PC-3 (cell line): ENCODE results near the gene BSG.

Experiments used
- CTCF ChIP-seq: fragments of 300-600 bp; sonication (generic); conservative IDR thresholded peaks from 2 replicates; pipeline ENCODE4 v1.5.1; 2017; ENCODE audit warnings: antibody characterized with exemption, low read depth, mild to moderate bottlenecking, low read length
- EZH2 ChIP-seq: fragments of 300-600 bp; sonication (generic); IDR thresholded peaks from one replicate; pipeline ENCODE4 v1.6.1; 2017; ENCODE audit warnings: antibody characterized with exemption, mild to moderate bottlenecking, low read length; ENCODE audit not compliant: unreplicated experiment
- EZH2phosphoT487 ChIP-seq: fragments of 300-600 bp; sonication (generic); IDR thresholded peaks from 2 replicates; pipeline ENCODE4 v1.6.1; 2018; ENCODE audit warnings: mild to moderate bottlenecking, antibody characterized with exemption, low read length, borderline replicate concordance

DNA sequence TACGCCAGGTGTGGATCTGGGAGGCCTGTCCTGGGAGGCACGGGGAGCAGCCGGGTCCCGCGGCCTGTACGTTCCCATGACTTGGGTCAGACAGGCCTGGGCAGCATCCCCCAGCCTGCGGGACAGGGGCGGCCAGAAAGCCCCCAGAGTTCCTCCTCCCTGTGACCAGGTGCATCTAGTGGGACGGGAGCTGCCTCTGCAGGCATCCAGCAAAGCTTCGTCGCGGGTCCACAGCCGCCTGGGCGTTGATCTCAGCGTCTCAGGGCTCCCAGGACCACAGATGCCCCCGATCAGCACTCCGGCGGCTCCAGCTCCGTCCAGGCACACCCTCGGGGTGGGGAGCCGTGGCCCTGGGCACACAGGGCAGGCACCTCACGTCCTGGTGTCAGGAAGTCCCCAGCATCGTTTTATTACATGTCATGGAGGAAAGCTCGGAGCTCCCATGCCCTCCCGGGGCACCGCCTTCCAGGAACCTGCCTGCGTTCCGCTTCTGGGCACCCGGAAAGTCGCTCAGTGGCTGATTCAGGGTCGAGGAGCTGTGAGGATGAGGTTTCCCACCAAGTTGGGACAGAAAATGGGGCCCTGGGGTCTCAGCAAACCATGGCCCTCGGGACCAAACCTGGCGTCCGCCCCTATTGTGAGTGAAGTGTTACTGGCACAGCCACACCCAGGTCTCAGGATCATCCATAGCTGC, 30.1 kb upstream of the BSG start:
- TF ChIP-seq CTCF: no peak
- TF ChIP-seq EZH2phosphoT487: no peak
- no peak for TF ChIP-seq EZH2
